Middle frontal gyrus (tissue), 1 donor: Measurements from ENCODE around the gene OVOL1.
"Not testable (repeated sequence)": the region's sequence is repeated elsewhere in the genome, so short reads cannot be mapped to it uniquely, and the experiment has no call there.

Experiments used
- DNase-seq: peaks from one replicate; pipeline ENCODE4 v3.0.0-alpha.2; 2015; ENCODE audit warnings: low spot score; ENCODE audit errors: extremely low spot score

Gene OVOL1

DNA sequence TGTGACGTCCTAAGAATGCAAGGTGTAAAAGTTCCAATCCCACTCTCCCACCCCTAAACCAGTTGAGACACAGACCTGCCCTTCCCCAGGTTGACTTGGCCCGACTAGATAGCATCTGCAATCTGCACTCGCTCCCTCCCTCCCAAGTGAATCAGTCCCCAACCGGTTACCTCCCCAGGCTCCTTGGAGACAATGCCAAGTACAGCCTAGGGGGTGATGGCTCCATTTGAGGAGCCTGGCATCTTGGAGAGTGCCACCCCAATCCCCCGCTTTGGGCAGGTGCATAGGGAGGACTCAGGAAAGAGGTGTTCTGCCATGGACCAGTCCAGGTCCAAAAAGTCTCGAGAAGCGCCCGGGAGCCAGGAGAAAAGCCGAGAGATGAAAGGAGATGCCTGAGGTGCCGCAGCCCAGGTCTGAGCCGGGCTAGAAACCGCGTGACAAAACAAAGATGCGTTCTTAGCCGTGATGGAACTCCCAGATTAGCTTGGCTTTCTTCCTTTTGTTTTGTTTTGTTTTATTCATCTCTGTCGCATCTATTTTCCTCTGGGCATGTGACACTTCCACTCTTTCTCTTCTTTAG, 28.2 kb downstream of the OVOL1 start:
- no peak for DNase-seq

DNA sequence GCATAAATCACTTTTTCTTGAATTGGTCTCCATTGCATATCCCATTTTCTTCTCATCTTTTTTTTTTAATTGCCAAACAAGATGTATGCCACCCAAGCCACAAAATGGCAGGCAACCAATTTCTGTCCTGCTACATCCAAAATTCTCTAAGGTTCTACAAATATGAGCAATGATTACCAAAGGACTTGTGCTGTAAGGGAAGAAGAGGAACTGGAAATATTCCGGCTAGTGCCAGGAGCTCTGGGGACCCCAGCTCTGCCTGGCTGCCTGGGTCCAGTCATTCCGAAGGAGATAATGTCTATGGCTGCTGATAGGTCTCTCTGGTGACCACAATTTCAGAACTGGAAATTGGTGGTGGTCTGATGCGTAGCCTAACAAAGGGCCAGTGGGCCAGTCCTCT, 29.8 kb downstream of the OVOL1 start:
- no peak for DNase-seq

DNA sequence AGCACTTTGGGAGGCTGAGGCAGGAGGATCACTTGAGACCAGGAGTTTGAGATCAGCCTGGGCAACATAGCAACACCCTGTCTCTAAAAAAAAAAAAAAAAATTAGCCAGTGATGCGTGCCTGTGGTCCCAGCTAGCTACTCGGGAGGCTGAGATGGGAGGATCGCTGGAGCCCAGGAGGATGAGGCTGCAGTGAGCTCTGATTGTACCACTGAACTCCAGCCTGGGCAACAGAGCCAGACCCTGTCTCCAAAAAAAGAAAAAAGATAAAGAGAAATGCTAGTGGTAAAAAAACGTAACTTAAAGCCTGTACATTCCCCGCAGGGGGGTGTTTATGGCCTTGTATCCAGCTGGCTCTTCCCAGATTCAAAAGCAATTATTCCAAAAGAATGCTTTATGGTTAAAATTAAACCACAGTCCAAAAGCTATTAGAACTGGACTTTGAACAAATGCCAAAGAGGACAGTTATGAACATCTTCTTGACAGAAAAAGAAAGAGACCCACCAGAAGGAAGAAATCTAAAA, 30.5 kb downstream of the OVOL1 start:
- no peak for DNase-seq

DNA sequence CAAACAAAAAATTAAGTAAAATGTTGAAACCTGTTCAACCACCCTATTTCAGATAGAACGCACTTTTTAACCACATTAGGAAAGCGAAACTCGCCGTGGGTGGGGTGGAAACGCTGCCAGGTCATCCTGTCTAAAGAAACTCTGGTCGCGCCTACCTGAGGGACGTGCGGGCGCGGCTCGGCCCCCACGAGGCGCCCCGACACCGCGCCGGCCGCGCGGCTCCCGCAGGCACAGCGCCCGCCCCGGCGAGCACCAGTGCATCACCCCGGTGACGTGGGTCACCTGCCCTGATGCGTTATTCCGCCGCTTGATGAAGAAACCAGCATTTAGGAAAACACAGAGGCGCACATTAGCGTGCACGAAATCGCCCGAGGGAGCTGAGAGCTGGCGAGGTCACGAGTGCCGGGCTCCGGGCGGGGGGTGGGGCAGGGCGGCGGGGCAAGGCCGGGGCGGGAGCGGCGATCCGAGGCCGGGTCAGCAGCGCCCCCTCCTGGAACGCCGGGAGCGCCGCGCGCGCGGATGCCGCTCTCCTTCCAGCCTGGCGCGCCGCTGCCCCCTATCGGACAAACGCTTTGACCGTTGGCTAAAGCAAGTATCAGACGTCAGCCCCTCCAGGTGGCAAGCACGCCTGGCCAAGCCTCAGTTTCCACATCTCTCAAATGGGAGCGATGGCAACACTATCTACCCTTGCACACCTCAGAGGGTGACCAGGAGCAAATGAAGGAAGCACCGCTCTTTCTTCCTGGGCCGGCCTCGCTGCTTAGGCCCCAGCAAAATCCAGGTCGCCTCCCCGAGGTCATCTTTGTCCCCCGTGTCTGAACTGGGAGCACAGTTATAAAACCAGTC, 31.2 kb downstream of the OVOL1 start:
- DNase-seq: peak; percentile 88

DNA sequence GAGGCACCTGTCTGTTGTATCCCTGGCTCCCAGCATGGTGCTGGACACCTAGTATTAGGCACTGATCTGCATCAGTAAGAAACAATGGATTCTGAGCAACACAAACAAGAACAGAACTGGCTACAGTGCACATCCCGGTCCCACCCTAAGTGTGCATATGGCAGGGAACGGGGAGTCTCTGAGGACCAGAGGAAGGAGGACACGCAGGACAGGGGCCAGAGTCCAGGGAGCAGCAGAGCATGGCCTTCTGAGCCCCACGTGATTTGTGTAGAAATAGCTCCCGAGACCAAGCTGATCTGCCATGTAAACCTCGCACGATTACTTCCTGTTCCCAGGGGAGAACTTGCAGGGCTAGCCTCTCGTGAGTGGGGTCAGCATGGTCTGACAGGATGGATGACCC, 34.2 kb downstream of the OVOL1 start:
- DNase-seq: no peak

DNA sequence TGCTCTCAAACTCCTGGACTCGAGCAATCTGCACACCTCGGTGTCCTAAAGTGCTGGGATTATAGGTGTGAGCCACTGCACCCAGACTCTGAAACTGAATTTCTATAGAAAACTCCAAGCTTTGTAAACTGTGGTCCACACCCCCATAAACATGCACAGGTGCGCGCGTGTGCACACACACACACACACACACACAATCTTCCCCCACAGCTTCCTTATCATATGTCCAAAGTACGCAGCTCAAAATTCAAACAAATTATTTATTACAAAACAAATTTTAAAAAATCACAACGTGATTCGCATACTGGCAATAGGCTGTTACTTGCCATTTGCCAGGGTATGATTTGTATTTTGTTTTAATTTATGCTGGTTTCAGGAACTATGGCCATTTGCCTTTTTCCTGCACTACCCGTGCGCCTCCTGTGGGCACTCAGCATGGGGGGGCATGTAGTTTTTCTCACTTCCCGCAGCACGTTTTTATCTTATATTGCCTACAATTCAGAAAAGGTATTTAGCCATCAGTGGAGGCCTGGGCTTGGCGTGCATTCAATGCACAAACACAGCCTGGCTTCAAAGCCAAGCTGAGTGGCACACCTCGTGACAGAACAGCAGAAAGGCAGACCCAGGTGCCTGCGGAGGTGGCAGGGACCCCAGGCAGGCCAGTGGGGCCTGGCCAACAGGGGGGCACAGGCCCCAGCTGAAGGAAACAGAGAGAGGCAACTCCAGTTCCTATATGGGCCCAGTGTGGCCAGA, 36.1 kb downstream of the OVOL1 start:
- no peak for DNase-seq

DNA sequence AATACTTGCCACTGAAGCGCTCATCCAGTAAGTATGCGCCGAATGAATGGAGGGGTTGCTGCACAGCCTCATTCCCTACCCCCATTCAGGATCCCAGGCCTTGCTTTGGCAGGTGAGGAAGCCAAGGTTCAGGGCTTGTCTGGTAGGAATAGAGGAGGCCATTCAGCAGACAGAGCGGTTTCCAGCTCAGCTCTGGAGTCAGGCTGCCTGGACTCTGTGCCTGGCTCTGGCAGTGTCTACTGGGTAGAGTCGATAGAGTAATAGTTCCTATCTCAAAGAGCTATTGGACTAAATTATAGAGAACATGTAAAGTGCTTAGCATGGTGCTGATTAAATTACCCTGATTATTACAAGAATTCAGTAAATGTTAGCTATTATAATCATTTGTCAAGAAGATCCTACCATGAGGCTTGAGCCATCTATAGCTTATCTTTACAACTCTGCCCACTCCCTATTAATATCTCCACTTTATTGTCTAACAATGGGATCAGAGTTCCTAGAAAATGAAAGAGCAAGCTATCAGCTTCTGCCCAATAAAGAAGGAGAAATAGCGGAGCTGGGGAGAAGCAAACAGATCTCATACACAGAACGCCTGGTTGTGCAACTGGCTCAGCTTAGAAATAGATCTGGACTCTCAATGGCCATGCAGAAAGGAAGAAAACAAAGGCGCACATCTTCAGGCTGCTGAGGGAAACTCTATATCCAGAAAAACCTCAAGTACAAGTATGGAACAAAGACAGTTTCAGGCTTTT, 40.3 kb downstream of the OVOL1 start:
- DNase-seq: no peak

DNA sequence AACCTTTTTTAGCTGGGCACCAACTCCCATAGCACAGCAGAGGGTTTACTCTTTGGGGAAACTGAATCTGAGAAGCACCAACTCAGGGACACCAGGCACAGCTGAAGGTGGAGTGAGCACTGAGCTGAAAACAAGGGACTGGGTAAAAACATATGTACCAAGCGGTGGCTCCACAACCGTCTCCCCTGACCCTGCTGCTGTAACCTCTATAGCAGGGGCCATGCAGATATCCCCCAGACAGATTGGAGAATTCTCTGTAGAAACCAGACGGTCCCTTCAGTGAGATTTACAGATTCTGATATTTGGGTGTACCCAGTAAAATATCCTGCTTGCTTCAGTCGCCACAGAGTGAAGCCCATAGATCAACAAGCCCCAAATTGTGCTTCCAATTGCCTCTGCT, 42.6 kb downstream of the OVOL1 start:
- DNase-seq: no peak

DNA sequence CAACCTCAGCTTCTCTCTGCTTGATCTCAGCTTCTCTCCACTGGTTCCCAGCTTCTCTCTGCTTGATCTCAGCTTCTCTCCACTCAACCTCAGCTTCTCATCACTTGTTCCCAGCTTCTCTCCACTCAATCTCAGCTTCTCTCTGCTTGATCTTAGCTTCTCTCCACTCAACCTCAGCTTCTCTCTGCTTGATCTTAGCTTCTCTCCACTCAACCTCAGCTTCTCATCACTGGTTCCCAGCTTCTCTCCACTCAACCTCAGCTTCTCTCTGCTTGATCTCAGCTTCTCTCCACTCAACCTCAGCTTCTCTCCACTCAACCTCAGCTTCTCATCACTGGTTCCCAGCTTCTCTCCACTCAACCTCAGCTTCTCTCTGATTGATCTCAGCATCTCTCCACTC, 45.4 kb downstream of the OVOL1 start:
- DNase-seq: not testable (repeated sequence)

DNA sequence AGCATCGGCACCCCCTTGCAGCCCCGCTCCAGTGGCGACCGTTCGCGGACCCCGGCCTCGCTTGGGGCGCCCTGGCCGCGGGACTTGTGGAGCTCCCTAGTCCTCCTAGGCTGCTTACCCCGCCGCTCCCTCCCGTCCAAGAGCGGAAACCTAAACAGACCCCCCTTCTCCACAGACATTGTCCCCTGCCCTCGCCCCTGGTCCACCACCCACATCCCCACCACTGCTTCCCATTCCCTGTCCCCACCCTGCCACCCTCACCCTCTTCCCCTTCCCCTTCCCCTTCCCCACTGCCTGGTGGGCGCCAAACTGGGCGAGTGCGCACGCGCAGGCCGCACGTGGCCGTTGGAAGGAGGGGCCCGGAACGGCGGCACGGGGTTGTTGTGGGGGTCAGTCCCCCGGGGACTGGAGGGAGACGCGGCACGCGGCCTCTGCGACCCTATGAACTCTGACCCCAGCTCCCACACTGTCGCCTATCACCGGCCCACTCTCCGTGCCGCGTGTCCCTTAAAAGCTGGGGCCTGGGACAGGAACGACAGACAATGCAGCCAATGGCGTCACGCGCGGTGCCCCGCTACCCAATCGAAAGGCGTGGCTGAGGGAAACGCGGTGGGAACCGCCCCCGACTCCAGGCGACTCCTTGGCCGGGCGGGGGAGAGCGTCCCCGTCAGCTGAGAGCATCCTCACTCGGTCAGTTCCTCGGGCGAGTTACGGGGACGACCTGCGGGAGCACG, 46.6 kb downstream of the OVOL1 start, which contains the start of gene SNX32:
SNX32 (plus strand) TSS at position 667 of the 734 bp plus-strand sequence. CDS start 103 bp downstream, outside the sequence.
- peak; percentile 91 for DNase-seq

DNA sequence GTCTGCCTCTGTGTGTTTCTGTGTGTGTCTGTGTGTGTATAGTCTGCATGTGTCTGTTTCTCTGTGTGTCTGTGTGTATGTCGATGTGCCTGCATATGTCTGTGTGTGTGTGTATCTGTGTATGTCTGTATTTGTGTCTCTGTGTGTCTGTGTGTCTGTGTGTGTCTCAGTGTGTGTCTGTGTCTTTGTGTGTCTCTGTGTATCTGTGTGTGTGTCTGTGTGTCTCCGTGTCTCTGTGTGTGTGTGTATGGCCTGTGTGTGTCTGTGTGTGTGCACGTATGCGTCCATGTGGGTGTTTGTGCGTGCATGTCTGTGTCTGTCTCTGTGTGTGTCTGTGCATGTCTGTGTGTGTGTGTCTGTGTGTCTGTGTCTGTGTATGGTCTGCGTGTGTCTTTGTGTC, 47.3 kb downstream of the OVOL1 start:
- no peak for DNase-seq

DNA sequence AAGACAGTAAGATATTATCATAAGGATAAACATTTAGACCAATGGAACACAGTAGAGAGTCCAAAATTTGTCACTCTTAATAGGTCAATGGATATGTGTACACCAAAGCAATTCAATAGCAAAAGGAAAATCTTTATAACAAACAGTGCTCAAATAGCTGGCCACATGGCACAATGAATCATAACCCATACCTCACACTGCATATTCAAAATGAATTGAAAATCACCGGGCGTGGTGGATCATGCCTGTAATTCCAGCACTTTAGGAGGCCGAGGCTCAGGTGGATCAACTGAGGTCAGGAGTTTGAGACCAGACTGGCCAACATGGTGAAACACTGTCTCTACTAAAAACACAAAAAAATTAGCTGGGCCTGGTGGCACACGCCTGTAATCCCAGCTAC, 55.3 kb downstream of the OVOL1 start:
- no peak for DNase-seq

DNA sequence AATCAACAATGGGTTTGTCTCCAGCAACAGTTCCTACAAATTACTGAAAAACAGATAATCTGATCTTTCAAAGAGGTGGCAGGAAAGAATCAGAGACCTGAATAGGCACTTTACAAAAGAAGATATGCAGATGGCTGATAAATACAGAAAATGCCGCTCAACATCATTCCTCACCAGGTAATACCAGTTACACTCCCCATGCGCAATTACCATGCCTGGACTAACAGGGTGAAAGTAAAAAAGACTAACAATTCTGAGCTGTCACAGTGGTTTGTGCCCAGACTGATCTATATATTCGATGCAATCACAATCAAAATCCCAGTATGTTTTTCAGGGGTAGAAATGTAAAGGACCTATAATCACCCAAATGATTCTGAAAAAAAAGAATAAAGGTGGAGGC, 56.9 kb downstream of the OVOL1 start:
- no peak for DNase-seq

DNA sequence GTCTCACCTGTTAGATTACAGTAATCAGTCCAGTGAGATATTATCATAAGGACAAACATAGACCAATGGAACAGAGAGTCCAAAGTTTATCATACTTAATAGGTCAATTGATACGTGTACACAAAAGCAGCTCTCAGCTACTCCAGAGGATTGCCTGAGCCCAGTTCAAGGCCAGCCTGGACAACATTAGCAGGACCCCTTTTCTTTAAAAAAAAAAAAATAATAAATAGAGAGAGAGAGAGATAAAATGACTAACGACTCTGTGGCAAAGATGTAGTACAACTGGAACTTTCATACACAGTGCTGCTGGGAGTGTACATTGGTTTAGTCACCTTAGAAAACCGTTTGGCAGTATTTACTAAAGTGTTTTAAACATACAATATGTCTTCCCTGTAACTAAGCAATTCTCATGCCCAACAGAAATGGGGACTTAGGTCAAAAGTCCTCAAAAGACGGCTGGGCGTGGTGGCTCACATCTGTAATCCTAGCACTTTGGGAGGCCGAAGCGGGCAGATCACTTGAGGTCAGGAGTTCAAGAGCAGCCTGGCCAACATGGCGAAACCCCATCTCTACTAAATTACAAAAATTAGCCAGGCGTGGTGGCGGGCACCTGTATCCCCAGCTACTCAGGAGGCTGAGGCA, 57.5 kb downstream of the OVOL1 start:
- DNase-seq: no peak
